Natural killer cell treated with Interleukin-12 subunit alpha and Interleukin-12 subunit beta and Interleukin-15 and Interleukin-18, amount 100 ng/mL, for 72 hours (primary cell): ENCODE measurements around the gene PSMA4. TPM values are rescaled to one million over a fixed set of nuclear protein-coding genes. Genes with fewer than 3 reads are reported as not detected.

Source experiments
- ATAC-seq, 2 donors: fragments of 150-1000 bp; cut with Tn5 transposase in 1 of 2; sonication (Bioruptor Pico), chemical (Tn5 transposase) in 1 of 2; 2 replicates each; pipeline ENCODE4 v1.10.0; 2021
- DNase-seq: peaks from one replicate; pipeline ENCODE4 v3.0.0; 2022; ENCODE audit warnings: low spot score
- H3K27ac Mint-ChIP-seq, 2 donors: 1 replicate in 1 of 2; 2 replicates in 1 of 2; pipeline ENCODE4 v1.8.0; 2022; ENCODE audit warnings: mixed read lengths in 2 of 2, mild to moderate bottlenecking in 1 of 2, moderate library complexity in 1 of 2
- H3K27me3 Mint-ChIP-seq, 2 donors: 1 replicate in 1 of 2; 2 replicates in 1 of 2; pipeline ENCODE4 v1.8.0; 2022; ENCODE audit warnings: mixed read lengths in 2 of 2
- H3K36me3 Mint-ChIP-seq: one replicate; pipeline ENCODE4 v1.8.0; 2022; ENCODE audit warnings: mixed read lengths
- H3K4me1 Mint-ChIP-seq, 2 donors: 1 replicate in 1 of 2; 2 replicates in 1 of 2; pipeline ENCODE4 v1.8.0; 2022; ENCODE audit warnings: low read depth in 2 of 2, mixed read lengths in 2 of 2, mild to moderate bottlenecking in 1 of 2
- H3K4me3 Mint-ChIP-seq: one replicate; pipeline ENCODE4 v1.8.0; 2022; ENCODE audit warnings: mixed read lengths
- H3K9me3 Mint-ChIP-seq: 2 replicates; pipeline ENCODE4 v1.8.0; 2022; ENCODE audit warnings: mixed read lengths
- total RNA-seq, 2 donors: library from RNA; stranded (reverse); gene quantifications; one replicate each; pipeline ENCODE4 v1.2.3, GENCODE V29; 2022

The PSMA4 gene
- total RNA-seq, 2 donors from 2014 or later = 144 to 286 TPM

GRCh38 chr15:78565097-78565950 is 25.1 kb downstream of the PSMA4 start, which contains the start of gene CHRNA5:
Gene CHRNA5 (plus strand): TSS chr15:78565520. CDS start chr15:78565720, 200 bp downstream.
- Mint-ChIP-seq H3K27ac (peak within 1 kb of the TSS; percentile 23 to 47), H3K36me3 (no peaks in the 10 kb centered on the region), H3K4me3 (peak within 1 kb of the TSS; percentile 77), H3K4me1 (peaks cover 15 to 23% of the 10 kb centered on the region in 2 donors), H3K27me3 (peaks cover 14% of the 10 kb centered on the region in 2 donors), H3K9me3 (no peaks in the 10 kb centered on the region)
- DNase-seq = peak; percentile 86
- ATAC-seq = peak; percentile 94 to 96

GRCh38 chr15:78565951-78566774 is 25.9 kb downstream of the PSMA4 start:
- DNase-seq (no peak), ATAC-seq (no peak)
- Mint-ChIP-seq H3K4me1 (peaks cover 15 to 23% of the 10 kb centered on the region in 2 donors), H3K4me3 (peak overlapping the region; percentile 77), H3K9me3 (no peaks in the 10 kb centered on the region), H3K27me3 (peaks cover 14% of the 10 kb centered on the region in 2 donors), H3K27ac (peak overlapping the region in 1 of 2 donors; percentile 47), H3K36me3 (no peaks in the 10 kb centered on the region)

GRCh38 chr15:78567531-78567930 is 27.3 kb downstream of the PSMA4 start:
- H3K27ac Mint-ChIP-seq = no peak overlapping the region
- no peak for DNase-seq
- no peaks in the 10 kb centered on the region for H3K36me3 Mint-ChIP-seq
- ATAC-seq = no peak
- H3K9me3 Mint-ChIP-seq = no peaks in the 10 kb centered on the region
- H3K27me3 Mint-ChIP-seq = peaks cover 14% of the 10 kb centered on the region in 2 donors
- peaks cover 15 to 23% of the 10 kb centered on the region in 2 donors for H3K4me1 Mint-ChIP-seq
- H3K4me3 Mint-ChIP-seq = no peak overlapping the region

- peaks cover 14% of the 10 kb centered on the region in 2 donors for H3K27me3 Mint-ChIP-seq
- H3K9me3 Mint-ChIP-seq = no peaks in the 10 kb centered on the region
- DNase-seq (no peak), ATAC-seq (no peak)
- H3K4me3 Mint-ChIP-seq = no peak overlapping the region
- H3K27ac Mint-ChIP-seq = no peak overlapping the region
- H3K4me1 Mint-ChIP-seq = peaks cover 7 to 12% of the 10 kb centered on the region in 2 donors
- no peaks in the 10 kb centered on the region for H3K36me3 Mint-ChIP-seq
Measured at GRCh38 chr15:78570710-78571109, 30.5 kb downstream of the PSMA4 start.

GRCh38 chr15:78571382-78571781 is 31.1 kb downstream of the PSMA4 start:
- Mint-ChIP-seq H3K27ac (no peak overlapping the region), H3K36me3 (no peaks in the 10 kb centered on the region), H3K4me3 (no peak overlapping the region), H3K9me3 (no peaks in the 10 kb centered on the region), H3K4me1 (peaks cover 3 to 8% of the 10 kb centered on the region in 2 donors), H3K27me3 (peaks cover 10 to 15% of the 10 kb centered on the region in 2 donors)
- ATAC-seq = no peak
- DNase-seq = no peak

GRCh38 chr15:78573416-78573815 is 33.2 kb downstream of the PSMA4 start:
- Mint-ChIP-seq H3K4me1 (no peaks in the 10 kb centered on the region), H3K36me3 (no peaks in the 10 kb centered on the region), H3K27ac (no peak overlapping the region), H3K9me3 (no peaks in the 10 kb centered on the region), H3K4me3 (no peak overlapping the region), H3K27me3 (peaks cover 0 to 5% of the 10 kb centered on the region in 2 donors)
- no peak for DNase-seq
- no peak for ATAC-seq

GRCh38 chr15:78574944-78575343 is 34.7 kb downstream of the PSMA4 start:
- no peaks in the 10 kb centered on the region for H3K4me1 Mint-ChIP-seq
- no peak overlapping the region for H3K27ac Mint-ChIP-seq
- ATAC-seq (no peak), DNase-seq (no peak)
- peaks cover 0 to 5% of the 10 kb centered on the region in 2 donors for H3K27me3 Mint-ChIP-seq
- no peak overlapping the region for H3K4me3 Mint-ChIP-seq
- no peaks in the 10 kb centered on the region for H3K36me3 Mint-ChIP-seq
- H3K9me3 Mint-ChIP-seq = no peaks in the 10 kb centered on the region

DNA sequence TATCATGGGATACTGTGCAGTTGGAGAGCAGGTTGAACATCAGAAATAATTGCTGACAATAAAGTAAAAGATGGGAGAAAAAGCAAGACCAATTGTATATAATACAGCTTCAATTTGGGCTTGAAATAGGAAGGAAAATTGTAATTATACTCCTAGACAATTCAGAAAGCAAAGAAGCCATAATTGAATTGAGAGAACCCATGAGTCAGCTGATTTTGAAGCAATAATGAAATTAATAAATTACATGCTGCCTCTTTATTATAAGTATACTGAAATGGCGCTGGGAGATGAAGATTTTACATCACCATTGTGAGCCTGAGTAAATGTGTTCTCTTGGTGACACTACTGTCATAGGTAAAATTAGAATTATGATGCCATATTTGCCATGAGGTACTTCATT is 57.3 kb downstream of the PSMA4 start:
- Mint-ChIP-seq H3K27ac (no peak overlapping the region), H3K36me3 (no peaks in the 10 kb centered on the region), H3K4me1 (no peaks in the 10 kb centered on the region), H3K27me3 (peaks cover 0 to 7% of the 10 kb centered on the region in 2 donors), H3K4me3 (no peak overlapping the region), H3K9me3 (no peaks in the 10 kb centered on the region)
- no peak for ATAC-seq
- no peak for DNase-seq

- Mint-ChIP-seq H3K36me3 (no peaks in the 10 kb centered on the region), H3K27me3 (peaks cover 3 to 13% of the 10 kb centered on the region in 2 donors), H3K4me3 (no peak overlapping the region), H3K9me3 (no peaks in the 10 kb centered on the region), H3K4me1 (no peaks in the 10 kb centered on the region), H3K27ac (no peak overlapping the region)
- ATAC-seq (no peak), DNase-seq (no peak)
Measured at GRCh38 chr15:78598348-78598747, 58.1 kb downstream of the PSMA4 start.

DNA sequence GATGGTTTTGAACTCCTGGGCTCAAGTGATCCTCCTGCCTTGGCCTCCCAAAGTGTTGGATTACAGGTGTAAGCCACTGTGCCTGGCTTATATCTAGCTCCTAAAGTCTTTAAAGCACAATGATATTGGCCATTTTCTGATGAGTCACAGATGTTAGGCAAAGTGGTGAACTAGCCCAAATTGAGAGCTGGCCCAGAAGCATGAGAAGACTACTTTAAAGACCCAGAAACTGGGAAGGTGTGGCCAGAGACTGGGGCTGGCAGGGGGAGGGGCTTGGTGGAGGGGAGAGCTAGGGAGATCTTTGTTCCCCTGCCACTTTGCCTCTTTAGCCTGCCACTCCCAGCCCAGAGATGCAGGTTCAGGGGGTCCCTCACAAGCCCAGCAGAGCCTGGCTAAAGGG is 58.9 kb downstream of the PSMA4 start:
- Mint-ChIP-seq H3K4me1 (no peaks in the 10 kb centered on the region), H3K36me3 (no peaks in the 10 kb centered on the region), H3K9me3 (no peaks in the 10 kb centered on the region), H3K4me3 (no peak overlapping the region), H3K27ac (no peak overlapping the region), H3K27me3 (peaks cover 7 to 13% of the 10 kb centered on the region in 2 donors)
- ATAC-seq = no peak
- no peak for DNase-seq

Other genes with a start within 250 kb of the PSMA4 start
- gene SKIC8, start 240.8 kb upstream of the PSMA4 start, total RNA-seq = 10 to 100 TPM; 40.7 to 50.0 TPM
- not detected for gene CRABP1, start 200.1 kb upstream of the PSMA4 start, total RNA-seq
- 10 to 100 TPM; 79.0 to 92.8 TPM for gene IREB2, start 102.2 kb upstream of the PSMA4 start, total RNA-seq
- under 1 TPM; 0.50 to 0.56 TPM for gene HYKK, start 32.9 kb upstream of the PSMA4 start, total RNA-seq
- gene CHRNA5, start 25.1 kb downstream of the PSMA4 start, total RNA-seq = 1 to 10 TPM; 4.4 to 9.0 TPM
- not detected for gene CHRNA3, start 80.6 kb downstream of the PSMA4 start, total RNA-seq
- gene CHRNB4, start 100.8 kb downstream of the PSMA4 start, total RNA-seq = not detected